GM21723 (cell line): ENCODE data around the gene UBE3A.
"Not testable (repeated sequence)": the region's sequence is repeated elsewhere in the genome, so short reads cannot be mapped to it uniquely, and the experiment has no call there.

Experiments
- ATAC-seq: cut with Tn5 transposase; IDR thresholded peaks from one replicate; pipeline ENCODE4 v1.9.1; 2021; ENCODE audit warnings: mild to moderate bottlenecking, moderate library complexity; ENCODE audit not compliant: unreplicated experiment

UBE3A gene

DNA sequence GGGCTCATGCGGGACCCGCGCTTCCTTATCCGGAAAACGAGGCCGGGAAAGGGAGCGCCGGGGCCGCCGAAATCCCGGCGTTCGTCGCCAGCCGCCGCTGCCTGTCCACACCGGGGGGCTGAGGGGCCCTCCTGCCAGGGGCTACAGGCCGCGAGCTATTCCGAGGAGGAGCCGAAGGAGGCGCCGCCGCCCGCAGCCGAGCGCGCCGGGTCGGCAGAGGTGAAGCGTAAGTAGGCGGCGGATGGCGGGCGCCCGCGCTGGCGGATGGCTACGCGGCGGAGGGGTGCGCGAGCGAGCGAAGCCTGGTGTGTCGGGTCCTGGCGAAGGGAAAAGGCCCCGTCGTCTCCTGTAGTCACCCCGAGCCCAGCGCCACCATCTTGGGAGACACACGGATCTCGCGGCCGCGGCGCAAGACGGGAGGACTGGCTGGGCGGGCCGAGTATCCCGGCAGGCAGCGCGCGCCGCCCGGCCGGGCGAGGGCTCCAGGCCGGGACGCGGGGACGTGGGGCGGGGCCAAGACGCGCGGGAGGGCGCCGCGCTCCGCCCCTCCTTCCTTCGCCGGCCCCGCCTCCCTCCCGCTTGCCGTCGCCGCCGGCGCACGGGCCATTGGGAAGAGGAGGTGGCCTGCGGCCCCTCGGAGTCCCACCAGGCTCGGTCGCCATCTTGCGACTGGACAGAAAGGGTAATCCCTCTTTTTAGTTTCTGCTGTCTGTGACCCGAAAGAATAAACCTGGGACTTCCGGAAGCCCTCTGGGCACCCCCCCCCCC, at the start of gene UBE3A:
Gene UBE3A, minus strand, starts transcription at position 424 of the 768 bp plus-strand sequence. CDS start 29,917 bp downstream, outside the sequence.
- peak; percentile 86 for ATAC-seq

DNA sequence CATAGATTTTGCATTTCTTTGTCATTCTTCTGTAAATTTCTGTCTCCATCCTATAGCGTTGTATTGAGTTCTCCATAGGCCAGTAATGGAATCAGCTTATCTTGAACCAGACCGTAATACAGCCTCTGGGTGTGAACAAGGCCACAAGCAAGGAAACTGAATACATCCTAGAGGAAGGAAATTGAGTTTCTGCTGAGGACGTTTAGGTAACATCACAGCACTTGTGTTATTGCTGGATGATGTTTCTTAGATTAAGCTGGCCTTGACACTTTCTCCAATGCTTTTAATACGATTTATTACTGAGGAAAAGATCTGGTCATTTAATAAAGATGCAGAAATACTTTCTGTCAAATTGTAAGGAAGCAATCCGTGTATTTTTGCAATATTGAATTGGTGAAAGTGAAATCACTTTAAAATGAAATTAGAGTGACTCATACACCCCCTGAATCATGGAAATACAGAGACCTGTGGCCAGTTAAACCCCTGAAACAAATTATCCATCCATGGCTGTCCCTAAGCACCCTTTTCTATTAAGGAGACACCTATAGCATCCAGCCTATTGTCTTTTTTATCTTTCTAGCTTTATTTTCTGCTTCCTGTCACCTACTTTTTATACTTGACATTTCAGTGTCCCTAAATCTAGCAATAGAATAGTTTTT, 48.5 kb upstream of the UBE3A start:
- ATAC-seq, result no peak

DNA sequence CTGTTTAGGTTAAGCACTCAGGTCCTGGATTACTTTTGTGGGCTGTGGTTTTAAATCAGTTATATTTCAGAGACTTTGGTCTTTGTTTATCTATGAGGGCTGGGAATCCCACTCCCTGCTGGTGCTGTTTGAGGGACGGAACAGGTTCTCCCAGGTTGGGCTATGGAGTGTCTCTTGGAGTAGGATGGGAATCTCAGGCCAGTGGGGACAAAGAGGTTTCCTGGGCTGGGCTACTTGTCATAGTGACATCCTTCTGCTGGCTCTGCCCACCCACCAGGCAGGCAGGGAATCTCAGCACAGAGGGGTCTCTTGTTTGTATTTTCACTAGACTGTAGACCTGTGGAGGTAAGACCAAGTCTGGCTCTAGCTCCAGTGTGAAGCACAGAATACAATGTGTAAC, 47.2 kb upstream of the UBE3A start:
- ATAC-seq, result no peak

DNA sequence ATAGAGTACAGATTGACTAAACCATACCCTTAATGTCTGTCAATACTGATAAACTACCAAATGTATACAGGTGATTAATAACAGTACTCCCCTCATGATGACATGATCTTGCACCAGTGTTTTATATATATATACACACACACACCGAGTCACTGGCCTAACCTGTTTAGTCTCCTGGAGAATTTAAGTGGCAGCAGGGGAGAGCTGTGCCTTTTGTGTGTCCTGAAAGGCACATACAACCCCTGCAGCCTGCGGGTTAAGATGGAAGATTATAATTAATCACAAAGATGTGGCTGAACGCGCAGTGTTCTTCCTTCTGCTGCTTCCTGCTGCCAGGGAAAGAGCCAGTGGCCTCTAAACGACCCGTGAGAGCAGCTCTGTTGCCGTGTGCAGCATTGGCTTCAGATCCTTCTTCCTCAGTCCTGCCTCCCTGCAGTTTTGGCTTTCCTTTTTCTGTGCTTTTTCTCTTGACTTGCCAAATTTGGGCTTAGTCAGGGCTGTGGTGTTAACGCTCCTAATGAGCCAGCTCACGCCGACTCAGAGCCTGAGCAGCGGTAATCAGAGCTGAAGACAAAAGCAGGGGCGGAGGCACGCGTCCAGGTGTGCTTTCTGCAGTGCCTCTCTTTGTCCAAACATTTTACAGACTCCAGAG, 42.5 kb upstream of the UBE3A start:
- no peak for ATAC-seq

DNA sequence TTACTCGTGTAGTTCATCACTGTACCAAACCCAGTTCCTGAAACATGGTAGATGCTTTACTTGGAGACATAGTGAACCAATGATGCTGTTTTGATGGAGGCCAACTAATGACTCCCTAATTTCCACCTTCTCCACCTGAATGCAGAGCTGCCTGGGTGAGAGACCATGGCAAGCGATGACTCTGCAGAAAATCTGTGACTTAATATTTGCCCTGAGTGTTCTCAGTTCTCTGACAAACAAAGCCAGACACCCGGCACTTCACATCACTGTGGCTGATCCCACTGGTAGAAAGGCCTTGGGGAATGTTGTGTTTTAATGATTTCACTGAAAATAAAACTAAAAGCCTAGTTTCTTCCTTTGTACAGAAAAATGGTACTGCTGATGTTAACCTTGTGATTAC, 39.5 kb upstream of the UBE3A start:
- no peak for ATAC-seq

DNA sequence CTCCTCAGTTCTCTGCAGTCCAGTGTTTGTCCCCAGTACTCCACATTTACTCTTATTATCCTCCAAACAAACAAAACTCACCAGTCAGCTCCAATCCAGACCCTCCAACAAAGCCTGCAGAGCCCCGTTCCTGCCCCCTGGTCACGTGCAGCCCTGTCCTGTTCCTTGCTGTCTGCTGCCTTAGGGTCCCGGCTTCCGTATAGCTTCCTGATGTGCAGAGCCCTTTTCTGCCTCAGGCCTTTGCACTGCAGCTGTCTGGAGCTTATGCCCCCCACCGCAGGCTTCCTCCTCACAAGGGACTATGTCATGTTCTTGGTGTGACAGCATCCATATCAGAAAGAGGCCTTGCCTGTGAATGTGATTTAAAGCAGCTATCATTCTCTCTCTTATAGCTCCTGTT, 39.0 kb upstream of the UBE3A start:
- no peak for ATAC-seq

DNA sequence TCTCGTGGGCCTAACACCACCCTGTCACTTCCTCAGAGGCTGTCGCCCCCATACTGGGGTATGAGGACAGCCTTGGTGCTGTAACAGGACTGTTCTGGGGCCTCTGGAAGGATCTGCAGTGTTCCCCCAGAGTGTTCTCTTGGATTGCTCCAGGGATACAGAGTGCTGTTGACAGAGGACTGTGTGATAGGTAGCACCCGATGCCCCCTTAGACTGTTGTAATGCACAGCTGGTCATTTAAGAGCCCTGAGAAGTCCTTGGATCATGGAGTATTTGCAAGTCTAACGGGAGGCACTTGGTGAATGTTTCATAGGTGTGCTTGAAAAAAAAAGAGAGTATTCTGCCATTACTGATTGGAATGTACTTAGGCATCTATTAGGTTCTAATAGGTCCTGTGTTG, 35.4 kb upstream of the UBE3A start:
- ATAC-seq, result no peak

DNA sequence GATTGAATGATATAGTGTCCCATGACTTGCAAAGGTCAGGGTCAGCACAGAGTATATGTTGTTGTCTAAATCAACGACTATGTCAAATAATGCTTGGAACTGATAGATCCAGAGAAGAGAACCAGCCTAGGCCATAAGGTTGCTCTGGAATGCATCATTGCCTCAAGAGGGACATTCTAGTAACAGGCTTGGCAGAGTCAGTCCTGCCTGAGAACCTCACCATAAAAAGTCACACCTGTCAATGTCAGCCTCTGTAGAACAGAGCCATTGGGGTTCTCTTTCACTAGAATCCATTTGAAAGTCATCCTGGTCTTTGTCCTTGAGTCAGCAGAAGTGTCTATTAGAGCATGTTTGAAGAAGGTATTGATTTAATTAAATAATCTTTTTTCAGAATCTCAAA, 31.4 kb upstream of the UBE3A start:
- no peak for ATAC-seq

DNA sequence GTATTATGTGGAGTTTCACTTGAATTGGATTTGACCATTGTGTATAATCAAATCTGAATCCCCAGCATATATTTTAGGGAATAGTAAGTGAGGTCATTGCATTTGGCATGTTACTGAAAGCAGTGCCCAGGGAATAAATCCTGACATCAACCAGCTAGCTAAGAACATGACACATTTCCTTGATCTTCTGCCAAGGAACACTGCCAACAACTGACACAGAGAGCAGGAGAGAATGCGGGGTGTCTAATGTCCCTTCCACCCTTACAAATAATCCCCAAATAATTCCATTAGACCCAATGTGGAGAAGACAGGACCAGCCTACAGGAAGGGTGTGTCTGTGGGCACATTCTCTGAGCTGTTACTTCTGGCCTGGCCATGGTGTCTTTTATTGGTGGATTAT, 30.6 kb upstream of the UBE3A start:
- ATAC-seq, result no peak

DNA sequence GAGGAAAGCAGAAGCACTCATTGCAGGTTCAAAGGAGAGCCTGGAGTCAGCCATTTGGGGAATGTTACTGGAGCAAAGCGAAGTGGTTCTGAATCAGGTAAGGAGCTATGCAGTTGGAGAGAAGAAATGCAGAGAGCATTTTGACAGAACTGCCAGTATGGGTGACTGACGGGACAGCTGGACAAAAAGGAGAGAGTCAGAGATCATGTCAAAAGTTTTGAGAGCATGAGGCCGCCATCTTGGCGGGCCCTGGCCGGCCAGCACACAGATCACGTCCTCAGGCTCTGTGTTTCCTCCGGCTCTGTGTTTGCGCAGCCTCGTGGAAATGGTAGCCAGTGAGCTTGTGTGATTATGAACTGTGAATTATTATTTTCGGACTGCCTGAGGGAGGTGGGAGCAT, 29.8 kb upstream of the UBE3A start:
- ATAC-seq, result no peak

DNA sequence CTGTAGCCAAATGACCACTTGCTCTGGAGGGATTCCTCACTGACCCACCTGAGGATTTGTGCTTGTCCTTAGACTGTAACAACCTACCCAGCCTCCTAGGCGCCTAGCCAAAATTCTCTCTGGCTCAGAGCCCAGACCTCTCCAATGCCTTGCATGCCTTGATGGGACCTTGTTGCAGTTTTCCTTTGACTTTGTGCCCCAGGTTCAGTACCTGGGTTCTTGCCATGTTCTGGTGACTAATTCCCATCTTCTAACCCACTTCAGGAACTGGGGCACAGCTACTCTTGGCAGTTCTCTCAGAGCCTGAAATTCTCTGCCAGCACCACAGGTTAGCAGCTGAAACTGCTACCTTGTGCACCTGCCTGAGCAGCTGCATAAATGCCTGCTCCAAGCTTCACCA, 27.0 kb upstream of the UBE3A start:
- ATAC-seq, result no peak

DNA sequence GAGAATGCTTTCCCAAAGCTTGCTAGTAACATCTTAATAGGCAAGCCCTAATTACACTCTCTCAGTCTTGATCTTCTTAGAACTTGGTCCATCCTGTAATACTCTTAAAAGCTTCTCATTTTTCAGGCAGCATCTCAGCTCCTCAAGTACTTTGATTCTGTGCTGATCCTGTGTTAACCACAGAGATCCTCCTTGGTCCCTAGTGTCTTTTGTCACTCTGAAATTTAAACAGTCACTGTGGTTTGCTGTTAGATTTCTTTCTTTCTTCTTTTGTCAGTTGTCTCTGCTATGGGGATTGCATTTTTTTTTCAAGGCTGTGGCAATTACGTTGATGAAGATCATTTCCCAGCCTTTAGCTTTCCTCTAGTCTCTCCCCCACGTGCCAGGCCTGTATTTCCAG, 26.0 kb upstream of the UBE3A start:
- no peak for ATAC-seq

DNA sequence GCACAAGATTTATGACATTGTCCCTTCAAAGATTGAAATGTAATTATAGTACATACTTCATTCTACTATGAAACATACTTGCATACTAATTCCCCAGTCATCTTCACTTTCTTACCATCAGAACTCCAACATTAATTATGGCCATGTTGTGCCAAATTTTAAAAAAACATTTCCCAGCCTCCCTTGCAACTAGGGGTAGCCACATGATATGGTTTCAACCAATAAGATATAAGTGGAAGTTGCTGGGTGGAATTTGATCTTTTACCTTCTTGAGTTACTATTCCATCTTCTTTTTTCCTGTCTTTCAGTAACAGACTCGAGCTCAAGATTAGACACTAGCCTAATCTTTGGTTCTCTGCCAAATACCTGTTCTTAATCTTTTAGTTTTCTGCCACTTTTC, 25.6 kb upstream of the UBE3A start:
- no peak for ATAC-seq

DNA sequence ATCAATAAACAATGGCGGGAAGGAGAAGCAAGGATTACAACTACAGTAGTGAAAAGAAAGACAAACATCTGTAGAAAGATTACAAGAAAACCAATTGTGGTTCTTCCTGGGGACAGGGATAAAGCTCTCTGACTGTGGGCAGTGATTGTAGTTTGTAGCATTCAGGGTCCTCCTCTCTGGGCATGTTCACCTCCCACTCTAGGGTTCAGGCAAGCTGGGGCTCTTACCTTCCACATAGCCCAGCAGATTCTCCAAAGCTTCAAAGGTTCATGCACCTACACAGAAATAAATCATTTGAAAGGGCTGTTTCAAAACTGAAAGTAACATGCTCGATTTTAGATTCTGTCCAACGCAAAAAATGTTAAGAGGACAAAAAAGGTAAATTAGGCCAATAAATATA, 17.4 kb upstream of the UBE3A start:
- ATAC-seq, result no peak

DNA sequence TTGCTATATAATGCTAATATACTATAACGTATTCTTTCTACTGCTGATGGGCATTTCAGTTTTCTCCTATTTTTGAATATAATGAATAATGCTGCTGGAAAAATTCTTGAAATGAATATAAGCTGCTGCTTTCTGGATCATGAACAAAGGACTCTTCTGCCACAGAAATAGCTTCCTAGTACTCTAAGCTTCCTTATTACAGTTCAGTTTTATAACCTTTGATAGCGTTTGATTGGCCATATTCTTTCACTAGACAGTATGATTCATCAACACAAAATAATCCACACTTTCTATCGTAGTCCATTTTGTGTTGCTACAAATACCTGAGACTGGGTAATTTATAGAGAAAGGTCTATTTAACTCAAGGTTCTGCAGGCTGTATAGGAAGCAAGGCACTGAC, 16.4 kb upstream of the UBE3A start:
- no peak for ATAC-seq

DNA sequence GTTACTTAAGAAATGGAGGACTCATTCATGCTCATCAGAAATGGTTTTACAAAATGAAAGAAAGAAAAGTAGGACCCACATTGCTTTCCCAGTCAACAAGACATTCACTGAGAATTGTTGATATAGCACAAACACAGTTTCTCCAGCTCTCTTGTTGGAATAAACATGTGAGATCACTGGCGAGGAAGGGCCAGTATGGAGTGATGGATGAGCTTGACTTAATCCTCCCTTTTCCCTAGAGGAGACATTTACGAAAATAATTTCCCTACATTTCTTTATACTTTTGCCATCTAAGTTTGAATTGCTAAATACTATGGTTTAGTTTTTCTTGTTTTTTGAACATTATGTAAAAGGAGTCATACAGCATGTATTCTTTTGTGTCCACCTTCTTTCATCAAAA, 15.9 kb upstream of the UBE3A start:
- ATAC-seq, result no peak

DNA sequence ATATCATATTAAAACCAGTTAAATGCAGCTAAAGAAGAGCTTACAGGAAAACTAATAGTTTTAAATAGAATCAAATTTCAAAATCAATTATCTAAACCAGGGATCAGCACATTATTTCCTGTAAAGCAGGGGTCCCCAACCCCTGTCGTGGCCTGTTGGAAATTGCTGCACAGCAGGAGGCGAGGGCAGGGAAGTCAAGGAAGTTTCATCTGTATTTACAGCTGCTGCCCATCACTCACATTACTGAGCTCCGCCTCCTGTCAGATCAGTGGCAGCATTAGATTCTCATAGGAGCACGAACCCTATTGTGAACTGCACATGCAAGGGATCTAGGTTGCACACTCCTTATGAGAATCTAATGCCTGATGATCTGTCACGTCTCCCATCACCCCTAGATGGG, 14.4 kb upstream of the UBE3A start:
- not testable (repeated sequence) for ATAC-seq

DNA sequence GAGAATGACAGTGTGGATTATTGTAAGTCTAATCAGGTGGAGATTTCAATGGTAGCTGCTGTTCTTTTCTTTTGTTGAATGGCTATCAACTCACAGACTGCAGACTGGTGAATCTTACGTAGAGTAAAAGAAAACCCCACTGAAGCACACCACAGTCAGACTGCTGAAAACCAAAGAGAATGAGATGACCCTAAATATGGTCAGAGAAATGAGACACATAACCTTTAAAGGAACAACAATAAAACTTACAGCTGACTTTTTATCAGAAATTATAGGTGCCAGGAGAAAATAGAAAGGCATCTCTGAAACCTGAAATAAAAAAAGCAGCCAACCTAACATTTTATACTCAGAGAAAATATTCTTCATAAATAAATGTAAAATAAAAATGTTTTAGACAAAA, 12.7 kb upstream of the UBE3A start:
- no peak for ATAC-seq

DNA sequence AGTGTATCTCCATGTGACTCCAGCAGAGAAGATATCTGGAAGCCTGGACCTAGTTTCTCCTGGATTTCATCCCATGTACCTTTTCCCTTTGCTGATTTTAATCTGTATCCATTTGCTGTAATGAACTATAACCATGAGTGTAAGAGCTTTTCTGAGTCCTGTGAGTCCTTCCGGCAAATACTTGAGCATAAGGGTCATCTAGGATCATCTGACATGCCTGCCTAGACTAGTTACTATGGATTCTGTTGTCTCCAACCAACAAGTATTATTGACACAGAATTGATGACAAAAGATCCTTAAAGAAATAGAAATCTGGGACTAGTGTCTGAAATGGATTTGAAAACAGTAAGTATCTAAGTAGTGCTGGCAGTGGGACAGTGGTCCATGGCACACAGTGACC, 11.3 kb upstream of the UBE3A start:
- ATAC-seq, result no peak

DNA sequence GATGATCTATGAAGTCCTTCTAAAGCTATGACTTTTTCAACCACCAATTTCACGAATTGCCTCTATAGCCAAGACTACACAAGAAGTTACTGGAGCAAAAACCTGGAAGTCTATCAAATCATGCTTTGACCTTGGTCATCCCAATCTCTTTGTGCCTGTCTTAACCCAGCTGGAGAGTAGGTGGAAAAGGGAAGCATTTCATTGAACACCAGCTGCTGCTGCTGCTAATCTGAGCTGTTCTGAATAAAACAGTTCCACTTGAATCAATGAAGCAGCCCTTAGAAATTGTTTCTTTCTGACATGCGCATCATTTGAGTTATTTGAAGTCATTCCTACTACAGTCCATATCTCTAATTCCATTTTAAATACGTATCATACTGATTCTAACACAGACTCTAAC, 7.3 kb upstream of the UBE3A start:
- no peak for ATAC-seq

DNA sequence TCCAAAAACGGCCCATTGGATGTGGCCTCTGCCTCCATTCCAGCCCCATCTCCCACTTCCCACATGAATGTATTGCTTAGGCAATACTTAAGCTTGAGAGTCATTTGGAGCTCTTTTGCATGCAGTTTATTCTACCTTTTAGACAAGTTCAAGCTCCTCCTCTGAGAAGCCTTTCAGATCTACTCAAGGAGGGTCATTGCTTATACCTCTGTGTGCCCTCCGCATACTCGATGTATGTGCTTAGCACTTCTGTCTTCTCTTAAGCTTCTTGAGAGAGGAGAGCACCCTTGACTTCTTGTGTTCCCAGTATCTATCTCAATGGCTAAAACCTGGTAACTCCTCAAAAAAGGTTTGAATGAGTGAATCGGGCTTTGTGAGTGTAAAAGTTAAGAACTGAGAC, 6.6 kb upstream of the UBE3A start:
- no peak for ATAC-seq

DNA sequence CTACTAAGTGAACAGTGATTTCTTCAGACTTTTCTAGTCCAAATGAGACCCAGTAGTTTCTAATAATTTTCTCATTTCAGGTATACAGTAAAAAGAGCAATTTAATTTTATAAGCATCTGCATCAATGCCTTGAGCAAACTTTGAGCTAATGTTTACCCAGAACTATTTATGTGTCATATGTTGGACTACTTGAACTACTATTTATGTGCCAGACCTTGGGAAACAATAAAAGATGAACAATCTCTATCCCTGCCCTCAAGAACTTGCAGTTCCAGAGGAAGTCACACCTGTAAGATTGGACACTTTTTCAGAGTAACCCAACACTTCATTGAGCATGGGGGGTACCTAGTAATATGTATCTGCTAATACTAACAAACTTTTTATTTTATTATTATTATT, 2.3 kb upstream of the UBE3A start:
- ATAC-seq, result no peak
